Rectal smooth muscle tissue (tissue), 1 donor: ENCODE measurements around the gene NFIA.
"Not testable (repeated sequence)": the region's sequence is repeated elsewhere in the genome, so short reads cannot be mapped to it uniquely, and the experiment has no call there.

Source experiments
- H3K27ac ChIP-seq: one replicate; pipeline ENCODE4 v1.7.0; 2013; ENCODE audit warnings: low read depth, low read length, inconsistent platforms
- H3K27me3 ChIP-seq: one replicate; pipeline ENCODE4 v1.7.0; 2013; ENCODE audit warnings: low read length; ENCODE audit not compliant: control insufficient read depth, insufficient read depth
- H3K36me3 ChIP-seq: one replicate; pipeline ENCODE4 v1.7.0; 2013; ENCODE audit warnings: low read length; ENCODE audit not compliant: control insufficient read depth, insufficient read depth
- H3K4me1 ChIP-seq: one replicate; pipeline ENCODE4 v1.7.0; 2013; ENCODE audit warnings: low read length; ENCODE audit not compliant: control insufficient read depth, insufficient read depth
- H3K4me3 ChIP-seq: one replicate; pipeline ENCODE4 v1.7.0; 2013; ENCODE audit warnings: low read length
- H3K9ac ChIP-seq: one replicate; pipeline ENCODE4 v1.7.0; 2013; ENCODE audit warnings: low read length

NFIA gene

GRCh38 chr1:61119085-61119484 is 36.7 kb downstream of the NFIA start:
- no peak overlapping the region for H3K4me3 ChIP-seq
- no peak overlapping the region for H3K9ac ChIP-seq
- no peak overlapping the region for H3K27ac ChIP-seq
- no peaks in the 10 kb centered on the region for H3K36me3 ChIP-seq
- H3K4me1 ChIP-seq = peaks cover 7% of the 10 kb centered on the region
- H3K27me3 ChIP-seq = no peaks in the 10 kb centered on the region

GRCh38 chr1:61120246-61120840 is 38.0 kb downstream of the NFIA start:
- H3K27ac ChIP-seq = no peak overlapping the region
- no peaks in the 10 kb centered on the region for H3K27me3 ChIP-seq
- no peaks in the 10 kb centered on the region for H3K36me3 ChIP-seq
- no peak overlapping the region for H3K9ac ChIP-seq
- H3K4me3 ChIP-seq = no peak overlapping the region
- H3K4me1 ChIP-seq = peaks cover 11% of the 10 kb centered on the region

GRCh38 chr1:61120998-61121397 is 38.6 kb downstream of the NFIA start:
- Histone ChIP-seq H3K27me3 (no peaks in the 10 kb centered on the region), H3K4me1 (peaks cover 16% of the 10 kb centered on the region), H3K27ac (no peak overlapping the region), H3K4me3 (no peak overlapping the region), H3K9ac (no peak overlapping the region), H3K36me3 (no peaks in the 10 kb centered on the region)

- Histone ChIP-seq H3K4me3 (no peak overlapping the region), H3K27me3 (no peaks in the 10 kb centered on the region), H3K36me3 (no peaks in the 10 kb centered on the region), H3K9ac (no peak overlapping the region), H3K27ac (no peak overlapping the region), H3K4me1 (peaks cover 16% of the 10 kb centered on the region)
These were observed 39.3 kb downstream of the NFIA start for GRCh38 chr1:61121631-61122030.

- Histone ChIP-seq H3K4me3 (no peak overlapping the region), H3K36me3 (no peaks in the 10 kb centered on the region), H3K27ac (no peak overlapping the region), H3K9ac (no peak overlapping the region), H3K4me1 (peaks cover 16% of the 10 kb centered on the region), H3K27me3 (no peaks in the 10 kb centered on the region)
These were observed 40.0 kb downstream of the NFIA start for GRCh38 chr1:61122389-61122788.

- Histone ChIP-seq H3K4me1 (peaks cover 16% of the 10 kb centered on the region), H3K27me3 (no peaks in the 10 kb centered on the region), H3K27ac (no peak overlapping the region), H3K36me3 (no peaks in the 10 kb centered on the region), H3K9ac (no peak overlapping the region), H3K4me3 (no peak overlapping the region)
These were observed 41.0 kb downstream of the NFIA start for GRCh38 chr1:61123326-61123725.

- Histone ChIP-seq H3K27me3 (no peaks in the 10 kb centered on the region), H3K9ac (no peak overlapping the region), H3K4me3 (no peak overlapping the region), H3K27ac (no peak overlapping the region), H3K36me3 (no peaks in the 10 kb centered on the region), H3K4me1 (peaks cover 16% of the 10 kb centered on the region)
These were observed 41.7 kb downstream of the NFIA start for GRCh38 chr1:61124078-61124477.

GRCh38 chr1:61124696-61125095 is 42.3 kb downstream of the NFIA start:
- no peak overlapping the region for H3K27ac ChIP-seq
- peaks cover 16% of the 10 kb centered on the region for H3K4me1 ChIP-seq
- no peak overlapping the region for H3K9ac ChIP-seq

GRCh38 chr1:61125263-61125662 is 42.9 kb downstream of the NFIA start:
- Histone ChIP-seq H3K4me3 (no peak overlapping the region), H3K27ac (no peak overlapping the region), H3K36me3 (no peaks in the 10 kb centered on the region), H3K9ac (no peak overlapping the region), H3K4me1 (peaks cover 16% of the 10 kb centered on the region), H3K27me3 (no peaks in the 10 kb centered on the region)

More at GRCh38 chr1:61124696-61125095, 42.3 kb downstream of the NFIA start:
- Histone ChIP-seq H3K27me3 (no peaks in the 10 kb centered on the region), H3K36me3 (no peaks in the 10 kb centered on the region), H3K4me3 (no peak overlapping the region)

- Histone ChIP-seq H3K9ac (no peak overlapping the region), H3K27ac (no peak overlapping the region), H3K4me1 (peaks cover 15% of the 10 kb centered on the region)
These were observed 43.5 kb downstream of the NFIA start for GRCh38 chr1:61125895-61126294.

GRCh38 chr1:61126843-61127242 is 44.5 kb downstream of the NFIA start:
- H3K9ac ChIP-seq, H3K36me3 ChIP-seq, H3K27ac ChIP-seq, H3K27me3 ChIP-seq, H3K4me3 ChIP-seq: not testable (repeated sequence)
- H3K4me1 ChIP-seq = peaks cover 16% of the 10 kb centered on the region

More at GRCh38 chr1:61125895-61126294, 43.5 kb downstream of the NFIA start:
- no peak overlapping the region for H3K4me3 ChIP-seq
- no peaks in the 10 kb centered on the region for H3K36me3 ChIP-seq
- no peaks in the 10 kb centered on the region for H3K27me3 ChIP-seq

- no peaks in the 10 kb centered on the region for H3K27me3 ChIP-seq
- no peaks in the 10 kb centered on the region for H3K36me3 ChIP-seq
- no peak overlapping the region for H3K9ac ChIP-seq
- H3K27ac ChIP-seq = no peak overlapping the region
- peaks cover 17% of the 10 kb centered on the region for H3K4me1 ChIP-seq
- no peak overlapping the region for H3K4me3 ChIP-seq
These were observed 48.1 kb downstream of the NFIA start for GRCh38 chr1:61130338-61131000.

GRCh38 chr1:61131248-61131647 is 48.9 kb downstream of the NFIA start:
- Histone ChIP-seq H3K27ac (no peak overlapping the region), H3K36me3 (no peaks in the 10 kb centered on the region), H3K4me3 (no peak overlapping the region), H3K4me1 (peaks cover 13% of the 10 kb centered on the region), H3K9ac (no peak overlapping the region), H3K27me3 (no peaks in the 10 kb centered on the region)
